Neuronal stem cell (in vitro differentiated cells): ENCODE results near the gene HNRNPH2.

ENCODE experiments used
- DNase-seq: peaks from one replicate; pipeline ENCODE4 v3.0.0-alpha.2; 2013; ENCODE audit warnings: low spot score
- H2AFZ ChIP-seq: one replicate; pipeline ENCODE4 v1.6.1; 2013; ENCODE audit warnings: mild to moderate bottlenecking, low read length, inconsistent platforms
- H2AK5ac ChIP-seq: 2 replicates; pipeline ENCODE4 v1.6.1; 2013; ENCODE audit warnings: low read depth, mild to moderate bottlenecking, inconsistent platforms, low read length, moderate library complexity, mixed read lengths
- H2BK120ac ChIP-seq: 2 replicates; pipeline ENCODE4 v1.6.1; 2013; ENCODE audit warnings: low read depth, mild to moderate bottlenecking, inconsistent platforms, low read length, moderate library complexity, mixed read lengths
- H2BK12ac ChIP-seq: one replicate; pipeline ENCODE4 v1.6.1; 2013; ENCODE audit warnings: low read length, inconsistent platforms
- H2BK15ac ChIP-seq: 2 replicates; pipeline ENCODE4 v1.6.1; 2013; ENCODE audit warnings: mild to moderate bottlenecking, low read length, inconsistent platforms, mixed read lengths
- H2BK5ac ChIP-seq: one replicate; pipeline ENCODE4 v1.6.1; 2013; ENCODE audit warnings: inconsistent platforms, mild to moderate bottlenecking, low read length, moderate library complexity
- H3K14ac ChIP-seq: one replicate; pipeline ENCODE4 v1.6.1; 2013; ENCODE audit warnings: low read length, inconsistent platforms
- H3K18ac ChIP-seq: 2 replicates; pipeline ENCODE4 v1.6.1; 2013; ENCODE audit warnings: low read length, inconsistent platforms
- H3K23ac ChIP-seq: 2 replicates; pipeline ENCODE4 v1.6.1; 2013; ENCODE audit warnings: low read depth, mild to moderate bottlenecking, mixed read lengths, low read length, inconsistent platforms; ENCODE audit not compliant: poor library complexity
- H3K27ac ChIP-seq: replicated peaks from 3 replicates; pipeline ENCODE4 v1.5.1; 2013; ENCODE audit warnings: low read length, inconsistent platforms
- H3K27me3 ChIP-seq, 3 experiments: 2 replicates each; pipeline ENCODE4 v1.6.1; 2013; ENCODE audit warnings: low read length in 3 of 3, mild to moderate bottlenecking in 2 of 3, inconsistent platforms in 1 of 3, low read depth in 1 of 3, mixed read lengths in 1 of 3, moderate library complexity in 1 of 3; ENCODE audit not compliant: control insufficient read depth in 3 of 3, insufficient read depth in 3 of 3
- H3K36me3 ChIP-seq, 2 donors: replicated peaks in 1 of 2; 2 replicates each; pipeline ENCODE4 v1.6.1; 2013; ENCODE audit warnings: low read length in 2 of 2; ENCODE audit not compliant: control insufficient read depth in 2 of 2, insufficient read depth in 2 of 2
- H3K4ac ChIP-seq: 2 replicates; pipeline ENCODE4 v1.6.1; 2013; ENCODE audit warnings: inconsistent platforms, mild to moderate bottlenecking, low read length, moderate library complexity
- H3K4me1 ChIP-seq, 2 donors: 1 replicate in 1 of 2; 2 replicates in 1 of 2; pipeline ENCODE4 v1.6.1; 2013; ENCODE audit warnings: low read length in 2 of 2, low read depth in 1 of 2; ENCODE audit not compliant: control insufficient read depth in 2 of 2, insufficient read depth in 1 of 2
- H3K4me2 ChIP-seq: one replicate; pipeline ENCODE4 v1.6.1; 2013; ENCODE audit warnings: mild to moderate bottlenecking, low read length, inconsistent platforms; ENCODE audit not compliant: insufficient read depth, poor library complexity, severe bottlenecking
- H3K4me3 ChIP-seq, 2 donors: 2 replicates each; pipeline ENCODE4 v1.5.1; 2013; ENCODE audit warnings: low read length in 2 of 2, mild to moderate bottlenecking in 2 of 2, inconsistent platforms in 1 of 2, moderate library complexity in 1 of 2
- H3K79me1 ChIP-seq: one replicate; pipeline ENCODE4 v1.6.1; 2013; ENCODE audit warnings: low read depth, mild to moderate bottlenecking, inconsistent platforms, low read length, moderate library complexity
- H3K9ac ChIP-seq: one replicate; pipeline ENCODE4 v1.6.1; 2013; ENCODE audit warnings: mild to moderate bottlenecking, low read depth, low read length, inconsistent platforms; ENCODE audit not compliant: poor library complexity
- H3K9me3 ChIP-seq, 2 donors: replicated peaks in 1 of 2; 2 replicates each; pipeline versions ENCODE3 to v1.6.1; 2013; ENCODE audit warnings: low read length in 2 of 2, mild to moderate bottlenecking in 2 of 2, inconsistent platforms in 1 of 2, low read depth in 1 of 2, mixed read lengths in 1 of 2, moderate library complexity in 1 of 2; ENCODE audit not compliant: control insufficient read depth in 2 of 2, insufficient read depth in 1 of 2
- H4K8ac ChIP-seq: one replicate; pipeline ENCODE4 v1.6.1; 2013; ENCODE audit warnings: low read depth, mild to moderate bottlenecking, inconsistent platforms, low read length, moderate library complexity
- H4K91ac ChIP-seq: one replicate; pipeline ENCODE4 v1.6.1; 2013; ENCODE audit warnings: low read length, low read depth, mild to moderate bottlenecking, inconsistent platforms; ENCODE audit not compliant: poor library complexity
- WGBS, 2 donors: extraction: QIAGEN DNeasy Blood & Tissue Kit; methylation state at CpG; one replicate each; pipeline ENCODE4 v1.1.7; 2013; ENCODE audit warnings: missing lambda C conversion rate in 2 of 2, mixed read lengths in 1 of 2; ENCODE audit not compliant: insufficient read length in 2 of 2, insufficient replicate concordance in 1 of 2; ENCODE audit errors: extremely low coverage in 2 of 2; 5-methylcytosine and 5-hydroxymethylcytosine counted together

Gene HNRNPH2

GRCh38 chrX:101408532-101408841, 465 bp downstream of the HNRNPH2 start:
- Histone ChIP-seq H2AK5ac (no peak overlapping the region), H3K9ac (no peak overlapping the region), H3K9me3 (no peaks in the 10 kb centered on the region), H3K18ac (no peak overlapping the region), H3K27ac (no peak overlapping the region), H3K4me3 (peak overlapping the region; percentile 80 to 91), H2AFZ (peak overlapping the region; percentile 79), H3K27me3 (no peaks in the 10 kb centered on the region), H3K23ac (no peak overlapping the region), H2BK5ac (no peak overlapping the region), H4K8ac (no peak overlapping the region), H3K36me3 (peaks cover 11 to 25% of the 10 kb centered on the region in 2 donors), H3K4ac (no peak overlapping the region), H3K79me1 (no peaks in the 10 kb centered on the region), H2BK15ac (no peak overlapping the region), H3K4me2 (peak overlapping the region; percentile 40), H2BK120ac (no peak overlapping the region), H2BK12ac (no peak overlapping the region), H3K4me1 (no peaks in the 10 kb centered on the region), H3K14ac (no peak overlapping the region), H4K91ac (no peak overlapping the region)
- DNase-seq, result no peak
- no CpG with 5 or more reads among the region's 8 CpGs for WGBS, 2 donors

- Histone ChIP-seq H3K4me2 (no peak overlapping the region), H4K91ac (no peak overlapping the region), H3K79me1 (no peaks in the 10 kb centered on the region), H3K27me3 (no peaks in the 10 kb centered on the region), H2AFZ (no peak overlapping the region), H3K4me1 (no peaks in the 10 kb centered on the region), H3K4ac (no peak overlapping the region), H4K8ac (no peak overlapping the region), H3K18ac (no peak overlapping the region), H2BK12ac (no peak overlapping the region), H3K9ac (no peak overlapping the region), H2BK15ac (no peak overlapping the region), H2AK5ac (no peak overlapping the region), H3K27ac (no peak overlapping the region), H3K14ac (no peak overlapping the region), H3K23ac (no peak overlapping the region), H2BK120ac (no peak overlapping the region), H2BK5ac (no peak overlapping the region), H3K36me3 (peaks cover 11 to 27% of the 10 kb centered on the region in 2 donors), H3K4me3 (peak overlapping the region; percentile 51 to 80), H3K9me3 (no peaks in the 10 kb centered on the region)
- DNase-seq, result no peak
- no CpG with 5 or more reads among the region's 6 CpGs for WGBS, 2 donors
Measured at GRCh38 chrX:101409043-101409442, 1.0 kb downstream of the HNRNPH2 start.

GRCh38 chrX:101410461-101410860, 2.4 kb downstream of the HNRNPH2 start:
- no peaks in the 10 kb centered on the region for H3K9me3 ChIP-seq
- peak overlapping the region in 1 of 2 donors; percentile 1 for H3K4me3 ChIP-seq
- H2BK15ac ChIP-seq, result no peak overlapping the region
- H2AK5ac ChIP-seq, result no peak overlapping the region
- H3K9ac ChIP-seq, result no peak overlapping the region
- H3K27ac ChIP-seq, result no peak overlapping the region
- no peaks in the 10 kb centered on the region for H3K4me1 ChIP-seq
- peaks cover 11 to 33% of the 10 kb centered on the region in 2 donors for H3K36me3 ChIP-seq
- H3K4me2 ChIP-seq, result no peak overlapping the region
- H4K8ac ChIP-seq, result no peak overlapping the region
- H3K79me1 ChIP-seq, result no peaks in the 10 kb centered on the region
- no peak overlapping the region for H2BK12ac ChIP-seq
- H3K14ac ChIP-seq, result no peak overlapping the region
- H4K91ac ChIP-seq, result no peak overlapping the region
- no peak overlapping the region for H3K23ac ChIP-seq
- H2BK120ac ChIP-seq, result no peak overlapping the region
- DNase-seq, result no peak
- no peak overlapping the region for H3K4ac ChIP-seq
- H3K27me3 ChIP-seq, result no peaks in the 10 kb centered on the region
- no peak overlapping the region for H2AFZ ChIP-seq
- no peak overlapping the region for H3K18ac ChIP-seq
- no CpG with 5 or more reads among the region's 7 CpGs for WGBS, 2 donors
- no peak overlapping the region for H2BK5ac ChIP-seq

DNA sequence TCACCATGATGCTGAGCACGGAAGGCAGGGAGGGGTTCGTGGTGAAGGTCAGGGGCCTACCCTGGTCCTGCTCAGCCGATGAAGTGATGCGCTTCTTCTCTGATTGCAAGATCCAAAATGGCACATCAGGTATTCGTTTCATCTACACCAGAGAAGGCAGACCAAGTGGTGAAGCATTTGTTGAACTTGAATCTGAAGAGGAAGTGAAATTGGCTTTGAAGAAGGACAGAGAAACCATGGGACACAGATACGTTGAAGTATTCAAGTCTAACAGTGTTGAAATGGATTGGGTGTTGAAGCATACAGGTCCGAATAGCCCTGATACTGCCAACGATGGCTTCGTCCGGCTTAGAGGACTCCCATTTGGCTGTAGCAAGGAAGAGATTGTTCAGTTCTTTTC, 4.0 kb downstream of the HNRNPH2 start:
- H3K9me3 ChIP-seq, result no peaks in the 10 kb centered on the region
- H3K27ac ChIP-seq, result no peak overlapping the region
- H3K4me2 ChIP-seq, result no peak overlapping the region
- H2AFZ ChIP-seq, result no peak overlapping the region
- H3K23ac ChIP-seq, result no peak overlapping the region
- no peak overlapping the region for H4K8ac ChIP-seq
- H3K27me3 ChIP-seq, result no peaks in the 10 kb centered on the region
- H2BK12ac ChIP-seq, result no peak overlapping the region
- H2BK5ac ChIP-seq, result no peak overlapping the region
- H3K14ac ChIP-seq, result no peak overlapping the region
- H3K4me3 ChIP-seq, result no peak overlapping the region
- DNase-seq, result no peak
- H2BK15ac ChIP-seq, result no peak overlapping the region
- H2BK120ac ChIP-seq, result no peak overlapping the region
- H3K4me1 ChIP-seq, result peaks cover 0 to 3% of the 10 kb centered on the region in 2 donors
- H3K79me1 ChIP-seq, result no peaks in the 10 kb centered on the region
- WGBS, 2 donors, result no CpG with 5 or more reads among the region's 10 CpGs
- H2AK5ac ChIP-seq, result no peak overlapping the region
- H3K4ac ChIP-seq, result no peak overlapping the region
- H3K36me3 ChIP-seq, result peaks cover 11 to 33% of the 10 kb centered on the region in 2 donors
- H3K18ac ChIP-seq, result no peak overlapping the region
- no peak overlapping the region for H4K91ac ChIP-seq
- H3K9ac ChIP-seq, result no peak overlapping the region
